Lung (tissue), 12 donors: ENCODE measurements around the gene IGFL4. TPM values are rescaled to one million over a fixed set of nuclear protein-coding genes. Genes with fewer than 3 reads are reported as not detected.

Source experiments
- ATAC-seq: fragments of 200-7000 bp; cut with Tn5 transposase; one replicate; pipeline ENCODE4 v1.9.1; 2020; ENCODE audit warnings: moderate number of reproducible peaks; ENCODE audit not compliant: insufficient read depth, low FRiP score
- DNase-seq, 3 donors: peaks; one replicate each; pipeline ENCODE4 v3.0.0-alpha.2; 2013 to 2017
- H3K27ac ChIP-seq, 2 donors: one replicate each; pipeline ENCODE4 v1.5.1; 2013; ENCODE audit warnings: mild to moderate bottlenecking in 2 of 2, moderate library complexity in 2 of 2, control low read depth in 1 of 2, inconsistent platforms in 1 of 2, low read depth in 1 of 2, low read length in 1 of 2
- H3K27me3 ChIP-seq, 3 donors: one replicate each; pipeline ENCODE4 v1.5.1; 2013; ENCODE audit warnings: low read length in 2 of 3; ENCODE audit not compliant: control insufficient read depth in 3 of 3, insufficient read depth in 3 of 3
- H3K36me3 ChIP-seq, 4 donors: one replicate each; pipeline ENCODE4 v1.5.1; 2013; ENCODE audit warnings: low read length in 4 of 4, mild to moderate bottlenecking in 1 of 4, moderate library complexity in 1 of 4; ENCODE audit not compliant: control insufficient read depth in 4 of 4, insufficient read depth in 4 of 4
- H3K4me1 ChIP-seq, 5 donors: one replicate each; pipeline ENCODE4 v1.5.1; 2013; ENCODE audit warnings: low read length in 5 of 5, mild to moderate bottlenecking in 2 of 5, moderate library complexity in 1 of 5; ENCODE audit not compliant: control insufficient read depth in 5 of 5, insufficient read depth in 5 of 5
- H3K4me3 ChIP-seq: one replicate; pipeline ENCODE4 v1.5.1; 2013; ENCODE audit warnings: mild to moderate bottlenecking, control low read depth, moderate library complexity
- H3K9ac ChIP-seq, 2 donors: one replicate each; pipeline ENCODE4 v1.5.1; 2013; ENCODE audit warnings: low read length in 2 of 2, control low read depth in 1 of 2; ENCODE audit not compliant: insufficient read depth in 1 of 2
- H3K9me3 ChIP-seq, 4 donors: one replicate each; pipeline ENCODE4 v1.5.1; 2013; ENCODE audit warnings: low read length in 3 of 4, mild to moderate bottlenecking in 1 of 4, moderate library complexity in 1 of 4; ENCODE audit not compliant: control insufficient read depth in 4 of 4, insufficient read depth in 3 of 4
- WGBS, 2 donors: extraction: QIAGEN DNeasy Blood & Tissue Kit; methylation state at CpG; one replicate each; pipeline ENCODE4 v1.1.7; 2013; 5-methylcytosine and 5-hydroxymethylcytosine counted together
- polyA plus RNA-seq, 2 donors: library from polyadenylated mRNA; stranded (reverse); fragments of 200-250 nt; gene quantifications; one replicate each; pipeline ENCODE4 v1.2.1, GENCODE V29; 2013
- total RNA-seq, 2 donors: library from RNA; depleted of rRNA in 1 of 2; stranded (reverse); fragments of >200 nt in 1 of 2; gene quantifications; one replicate each; pipeline ENCODE4 v1.2.1, GENCODE V29; 2014 to 2021
- TF ChIP-seq, protein P1 (sequence below): IDR thresholded peaks from 2 replicates; pipeline ENCODE4 v1.5.1; 2012; ENCODE audit warnings: mild to moderate bottlenecking; ENCODE audit errors: control extremely low read depth, extremely low read depth
- donor health status: control.
- donor health status: control.
- donor health status: Bipolar disorder and iron deficiency.
- donor health status: healthy.
- donor health status: DM: yes; HTN: yes; CAD: no.

The IGFL4 gene
- total and polyA plus RNA-seq, 4 donors: not detected

DNA sequence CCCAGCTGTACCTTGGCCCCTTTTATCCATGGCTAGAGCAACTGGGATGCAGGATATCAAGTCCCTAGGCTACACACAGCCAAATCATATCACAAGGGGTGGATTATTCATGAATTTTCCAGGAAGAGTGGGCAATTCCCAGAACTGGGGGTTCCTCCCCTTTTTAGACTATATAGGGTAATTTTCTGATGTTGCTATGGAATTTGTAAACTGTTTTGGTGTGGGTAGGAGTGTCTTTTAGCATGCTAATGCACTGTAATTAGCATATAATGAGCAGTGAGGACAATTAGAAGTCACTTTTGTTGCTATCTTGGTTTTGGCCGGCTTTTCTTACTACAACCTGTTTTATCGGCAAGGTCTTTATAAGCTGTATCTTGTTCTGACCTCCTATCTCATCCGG lies 18.0 kb upstream of the IGFL4 start:
- ATAC-seq: no peak
- Histone ChIP-seq H3K27me3 (peaks cover 0 to 4% (median 3%) of the 10 kb centered on the region in 3 donors), H3K9me3 (peaks cover 0 to 3% (median under 1%) of the 10 kb centered on the region in 4 donors), H3K36me3 (no peaks in the 10 kb centered on the region), H3K27ac (no peak overlapping the region), H3K9ac (no peak overlapping the region), H3K4me3 (no peak overlapping the region), H3K4me1 (no peaks in the 10 kb centered on the region)
- TF ChIP-seq, protein P1, sequence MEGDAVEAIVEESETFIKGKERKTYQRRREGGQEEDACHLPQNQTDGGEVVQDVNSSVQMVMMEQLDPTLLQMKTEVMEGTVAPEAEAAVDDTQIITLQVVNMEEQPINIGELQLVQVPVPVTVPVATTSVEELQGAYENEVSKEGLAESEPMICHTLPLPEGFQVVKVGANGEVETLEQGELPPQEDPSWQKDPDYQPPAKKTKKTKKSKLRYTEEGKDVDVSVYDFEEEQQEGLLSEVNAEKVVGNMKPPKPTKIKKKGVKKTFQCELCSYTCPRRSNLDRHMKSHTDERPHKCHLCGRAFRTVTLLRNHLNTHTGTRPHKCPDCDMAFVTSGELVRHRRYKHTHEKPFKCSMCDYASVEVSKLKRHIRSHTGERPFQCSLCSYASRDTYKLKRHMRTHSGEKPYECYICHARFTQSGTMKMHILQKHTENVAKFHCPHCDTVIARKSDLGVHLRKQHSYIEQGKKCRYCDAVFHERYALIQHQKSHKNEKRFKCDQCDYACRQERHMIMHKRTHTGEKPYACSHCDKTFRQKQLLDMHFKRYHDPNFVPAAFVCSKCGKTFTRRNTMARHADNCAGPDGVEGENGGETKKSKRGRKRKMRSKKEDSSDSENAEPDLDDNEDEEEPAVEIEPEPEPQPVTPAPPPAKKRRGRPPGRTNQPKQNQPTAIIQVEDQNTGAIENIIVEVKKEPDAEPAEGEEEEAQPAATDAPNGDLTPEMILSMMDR: no peak
- DNase-seq: no peak
- WGBS, 2 donors: 93 to 94% methylated on average over 3 of the region's 3 CpGs

DNA sequence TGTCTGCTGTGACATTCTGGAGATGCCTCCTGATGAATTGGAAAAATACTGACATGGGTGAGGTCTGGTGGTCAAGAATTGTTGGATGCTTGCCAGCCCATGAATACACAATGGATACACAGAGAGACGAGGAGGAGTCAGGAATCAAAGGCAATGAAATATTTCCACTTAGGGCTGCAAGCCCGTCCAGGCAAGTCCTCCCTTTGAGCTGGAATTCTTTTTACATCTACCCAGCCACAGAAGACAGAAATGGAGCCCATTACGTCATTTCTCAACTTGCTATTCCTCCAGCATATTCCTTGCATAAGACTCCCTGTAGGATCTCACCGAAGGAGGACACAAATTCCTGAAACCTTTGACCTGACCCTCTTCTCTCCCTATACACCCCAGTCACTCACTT lies 15.7 kb upstream of the IGFL4 start:
- 44 to 64% methylated on average over 4 of the region's 4 CpGs for WGBS, 2 donors
- no peak for DNase-seq

DNA sequence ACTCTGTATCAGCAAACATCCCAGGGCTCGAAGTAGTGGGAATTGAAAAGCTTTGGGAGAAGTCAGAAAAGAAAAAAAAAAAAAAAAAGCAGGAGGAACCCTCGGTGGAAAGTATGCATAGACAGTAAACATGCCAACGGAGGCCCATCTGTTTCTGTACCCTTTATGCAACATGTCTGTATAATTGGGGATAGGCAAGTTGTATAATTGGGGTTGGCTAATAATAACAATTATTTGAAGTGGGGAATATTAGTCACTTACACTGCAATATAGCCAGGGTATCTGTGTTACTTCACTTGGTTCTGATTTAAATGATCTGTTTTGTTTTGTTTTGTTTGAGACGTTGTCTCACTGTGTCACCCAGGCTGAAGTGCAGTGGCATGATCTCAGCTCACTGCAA lies 12.1 kb upstream of the IGFL4 start:
- Histone ChIP-seq H3K27ac (no peak overlapping the region), H3K4me3 (no peak overlapping the region), H3K27me3 (peaks cover 0 to 3% (median 0%) of the 10 kb centered on the region in 3 donors), H3K36me3 (no peaks in the 10 kb centered on the region), H3K9ac (no peak overlapping the region), H3K9me3 (no peaks in the 10 kb centered on the region), H3K4me1 (no peaks in the 10 kb centered on the region)
- ATAC-seq (no peak), DNase-seq (no peak)
- 54 to 67% methylated on average over 4 of the region's 4 CpGs for WGBS, 2 donors
- TF ChIP-seq, protein P1: no peak

More for the DNA sequence above, 15.7 kb upstream of the IGFL4 start:
- TF ChIP-seq, protein P1: no peak
- ATAC-seq: no peak
- Histone ChIP-seq H3K9me3 (peaks cover 0 to 3% (median under 1%) of the 10 kb centered on the region in 4 donors), H3K4me3 (no peak overlapping the region), H3K4me1 (no peaks in the 10 kb centered on the region), H3K9ac (no peak overlapping the region), H3K27me3 (peaks cover 0 to 4% (median 0%) of the 10 kb centered on the region in 3 donors), H3K27ac (no peak overlapping the region), H3K36me3 (no peaks in the 10 kb centered on the region)

DNA sequence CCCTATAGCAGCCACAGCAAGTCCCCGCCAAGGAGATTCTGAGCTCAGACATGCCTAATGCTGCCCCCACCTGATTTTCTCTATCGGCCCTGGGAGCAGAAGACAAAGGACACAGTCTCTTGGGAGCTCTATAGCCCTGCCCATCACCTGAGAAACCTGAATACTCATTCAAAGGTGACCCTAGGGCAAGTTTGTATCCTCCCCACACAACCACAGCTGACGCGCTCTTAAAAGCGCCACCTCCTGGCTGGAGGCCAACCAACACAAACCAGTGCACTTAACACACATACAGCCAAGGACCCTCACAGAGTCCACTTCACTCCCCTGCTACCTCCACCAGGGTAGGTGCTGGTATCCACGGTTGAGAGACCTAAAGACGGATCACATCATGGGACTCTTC lies 8.8 kb upstream of the IGFL4 start:
- ATAC-seq (no peak), DNase-seq (peak in 2 of 3 donors; percentile 10 to 30)
- TF ChIP-seq, protein P1: no peak
- Histone ChIP-seq H3K9ac (no peak overlapping the region), H3K9me3 (peaks cover 0 to under 1% (median 0%) of the 10 kb centered on the region in 4 donors), H3K36me3 (no peaks in the 10 kb centered on the region), H3K4me3 (no peak overlapping the region), H3K27me3 (peaks cover 0 to 3% (median 0%) of the 10 kb centered on the region in 3 donors), H3K4me1 (no peaks in the 10 kb centered on the region), H3K27ac (no peak overlapping the region)
- WGBS, 2 donors: 33 to 34% methylated on average over 7 of the region's 7 CpGs
